OCI-LY7 (cell line): Measurements from ENCODE around the gene ZSWIM9. TPM values are rescaled to one million over a fixed set of nuclear protein-coding genes. Genes with fewer than 3 reads are reported as not detected.
A peak's percentile ranks its signal among the peaks of the same experiment; 100 is the strongest.

ENCODE experiments used
- BruUV-seq: library from RNA; stranded (reverse); fragments of 400-500 nt; replicated peaks from 2 replicates; lab custom pipeline; 2021; lab: Mats Ljungman, UMichigan
- CTCF ChIA-PET: fragments of 300-600 bp; sonication (Branson Sonifier 250); formaldehyde crosslinking; loops from one replicate; lab custom pipeline; 2022; ENCODE audit warnings: antibody characterized with exemption; ENCODE audit not compliant: unreplicated experiment; lab: Charles Lee
- POLR2A ChIA-PET: fragments of 300-600 bp; sonication (Branson Sonifier 250); formaldehyde crosslinking; loops from one replicate; lab custom pipeline; 2022; ENCODE audit warnings: antibody characterized with exemption; lab: Charles Lee
- DNase-seq: peaks from one replicate; pipeline ENCODE4 v3.0.0-alpha.2; 2015; ENCODE audit warnings: low spot score
- H2AFZ ChIP-seq: fragments of 200-600 bp; sonication (generic), shearing (Covaris generic); 2 replicates; pipeline ENCODE4 v1.6.1; 2014; ENCODE audit warnings: mild to moderate bottlenecking, antibody characterized with exemption, low read length, moderate library complexity
- H3K27ac ChIP-seq: fragments of 200-600 bp; sonication (generic); 2 replicates; pipeline ENCODE4 v1.5.1; 2014; ENCODE audit warnings: mixed run types, low read depth, mild to moderate bottlenecking, moderate library complexity, low read length, inconsistent platforms; ENCODE audit not compliant: poor library complexity, severe bottlenecking
- H3K36me3 ChIP-seq: fragments of 200-600 bp; sonication (generic); 2 replicates; pipeline ENCODE4 v1.6.1; 2014; ENCODE audit warnings: mild to moderate bottlenecking, antibody characterized with exemption, low read length, moderate library complexity, mixed read lengths; ENCODE audit not compliant: insufficient read depth
- H3K4me1 ChIP-seq: fragments of 200-600 bp; sonication (generic); 2 replicates; pipeline ENCODE4 v1.5.1; 2014; ENCODE audit warnings: mild to moderate bottlenecking, low read length; ENCODE audit not compliant: insufficient read depth, poor library complexity, severe bottlenecking
- H3K4me2 ChIP-seq: fragments of 200-600 bp; sonication (generic); 2 replicates; pipeline ENCODE4 v1.6.1; 2014; ENCODE audit warnings: mild to moderate bottlenecking, low read length
- H3K4me3 ChIP-seq: fragments of 200-600 bp; sonication (generic); 2 replicates; pipeline ENCODE4 v1.5.1; 2014; ENCODE audit warnings: mild to moderate bottlenecking, low read depth, low read length; ENCODE audit not compliant: poor library complexity, severe bottlenecking
- H3K79me2 ChIP-seq: fragments of 200-600 bp; sonication (generic); 2 replicates; pipeline ENCODE4 v1.6.1; 2016; ENCODE audit warnings: low read depth, mild to moderate bottlenecking, low read length, moderate library complexity, mixed read lengths; ENCODE audit not compliant: insufficient read depth
- H3K9me2 ChIP-seq: fragments of 200-600 bp; sonication (generic); 2 replicates; pipeline ENCODE4 v1.6.1; 2016; ENCODE audit warnings: mild to moderate bottlenecking, low read length, mixed read lengths; ENCODE audit not compliant: insufficient read depth
- H3K9me3 ChIP-seq: fragments of 200-600 bp; sonication (generic); 2 replicates; pipeline ENCODE4 v1.6.1; 2014; ENCODE audit warnings: mild to moderate bottlenecking, mixed run types, low read length, mixed read lengths
- H4K20me1 ChIP-seq: fragments of 200-600 bp; sonication (generic); 2 replicates; pipeline ENCODE4 v1.6.1; 2014; ENCODE audit warnings: mild to moderate bottlenecking, antibody characterized with exemption, low read length, moderate library complexity, mixed read lengths; ENCODE audit not compliant: insufficient read depth
- EZH2phosphoT487 ChIP-seq: fragments of 200-600 bp; sonication (generic); IDR thresholded peaks from 2 replicates; pipeline ENCODE4 v1.6.1; 2018; ENCODE audit warnings: low read depth, borderline replicate concordance, mild to moderate bottlenecking, mixed run types, antibody characterized with exemption, low read length, moderate library complexity, mixed read lengths
- intact Hi-C: fragments of 100-400 bp; cut with micrococcal nuclease; formaldehyde crosslinking; loops from one replicate; pipeline ENCODE4 v1.10.0; 2022; ENCODE audit not compliant: unreplicated experiment
- total RNA-seq, 2 experiments: library from RNA; depleted of rRNA in 1 of 2; stranded (reverse); fragments of >200 nt in 1 of 2; shearing (Covaris generic) in 1 of 2; gene quantifications; 2 replicates each; pipeline ENCODE4 v1.2.3, GENCODE V29; 2014 to 2022
- TF ChIP-seq, protein P1 (sequence below): fragments of 200-600 bp; sonication (generic); conservative IDR thresholded peaks from 2 replicates; pipeline ENCODE4 v1.5.1; 2014; ENCODE audit warnings: mild to moderate bottlenecking, antibody characterized with exemption, low read length, moderate library complexity, mixed read lengths

ZSWIM9 gene
- total RNA-seq, 2 experiments from 2014 or later: 4.5 to 10.5 TPM

DNA sequence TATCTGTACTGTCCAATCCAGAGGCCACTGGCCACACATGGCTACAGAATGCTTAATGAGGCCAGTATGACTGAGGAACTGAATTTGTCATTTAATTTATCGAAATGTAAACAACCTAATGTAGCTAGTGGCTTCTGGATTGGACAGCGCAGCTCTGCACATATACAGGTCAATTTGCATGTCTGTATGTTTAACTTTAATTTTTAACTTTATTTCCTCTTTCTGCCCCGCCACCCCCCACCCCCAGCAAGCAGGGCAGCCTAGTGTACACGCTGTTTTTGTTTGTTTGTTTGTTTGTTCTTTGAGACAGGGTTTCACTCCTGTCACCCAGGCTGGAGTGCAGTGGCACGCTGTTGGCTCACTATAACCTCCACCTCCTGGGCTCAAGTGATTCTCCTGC is 15.5 kb downstream of the ZSWIM9 start:
- Histone ChIP-seq H3K36me3 (peaks cover 41% of the 10 kb centered on the region), H3K4me1 (peaks cover 61% of the 10 kb centered on the region), H4K20me1 (no peaks in the 10 kb centered on the region), H3K4me2 (peak overlapping the region; percentile 97), H3K79me2 (no peaks in the 10 kb centered on the region; the same call in 1 of the 2 replicates), H3K27ac (peak overlapping the region; percentile 97), H3K9me3 (peaks cover 26% of the 10 kb centered on the region), H2AFZ (peak overlapping the region; percentile 11; the same call in 1 of the 2 replicates), H3K4me3 (peak overlapping the region; percentile 58), H3K9me2 (no peaks in the 10 kb centered on the region)
- no TSS peak for BruUV-seq
- TF ChIP-seq EZH2phosphoT487: no peak
- TF ChIP-seq, protein P1, sequence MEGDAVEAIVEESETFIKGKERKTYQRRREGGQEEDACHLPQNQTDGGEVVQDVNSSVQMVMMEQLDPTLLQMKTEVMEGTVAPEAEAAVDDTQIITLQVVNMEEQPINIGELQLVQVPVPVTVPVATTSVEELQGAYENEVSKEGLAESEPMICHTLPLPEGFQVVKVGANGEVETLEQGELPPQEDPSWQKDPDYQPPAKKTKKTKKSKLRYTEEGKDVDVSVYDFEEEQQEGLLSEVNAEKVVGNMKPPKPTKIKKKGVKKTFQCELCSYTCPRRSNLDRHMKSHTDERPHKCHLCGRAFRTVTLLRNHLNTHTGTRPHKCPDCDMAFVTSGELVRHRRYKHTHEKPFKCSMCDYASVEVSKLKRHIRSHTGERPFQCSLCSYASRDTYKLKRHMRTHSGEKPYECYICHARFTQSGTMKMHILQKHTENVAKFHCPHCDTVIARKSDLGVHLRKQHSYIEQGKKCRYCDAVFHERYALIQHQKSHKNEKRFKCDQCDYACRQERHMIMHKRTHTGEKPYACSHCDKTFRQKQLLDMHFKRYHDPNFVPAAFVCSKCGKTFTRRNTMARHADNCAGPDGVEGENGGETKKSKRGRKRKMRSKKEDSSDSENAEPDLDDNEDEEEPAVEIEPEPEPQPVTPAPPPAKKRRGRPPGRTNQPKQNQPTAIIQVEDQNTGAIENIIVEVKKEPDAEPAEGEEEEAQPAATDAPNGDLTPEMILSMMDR: no peak
- intact Hi-C loops: loop anchor here (1.0 to 5.0 kb wide), 2 partner anchors 16 to 71 kb away; partner anchors contain the start of genes CARD8, LIG1 and ZSWIM9
- peak; percentile 36 for DNase-seq
- CTCF ChIA-PET: no interaction called here
- POLR2A ChIA-PET: interaction anchor here (0.9 to 4.3 kb wide), 3 partner anchors 10 to 75 kb away, joined by 3 to 24 read pairs (median 4); no protein-coding TSS in a partner anchor

DNA sequence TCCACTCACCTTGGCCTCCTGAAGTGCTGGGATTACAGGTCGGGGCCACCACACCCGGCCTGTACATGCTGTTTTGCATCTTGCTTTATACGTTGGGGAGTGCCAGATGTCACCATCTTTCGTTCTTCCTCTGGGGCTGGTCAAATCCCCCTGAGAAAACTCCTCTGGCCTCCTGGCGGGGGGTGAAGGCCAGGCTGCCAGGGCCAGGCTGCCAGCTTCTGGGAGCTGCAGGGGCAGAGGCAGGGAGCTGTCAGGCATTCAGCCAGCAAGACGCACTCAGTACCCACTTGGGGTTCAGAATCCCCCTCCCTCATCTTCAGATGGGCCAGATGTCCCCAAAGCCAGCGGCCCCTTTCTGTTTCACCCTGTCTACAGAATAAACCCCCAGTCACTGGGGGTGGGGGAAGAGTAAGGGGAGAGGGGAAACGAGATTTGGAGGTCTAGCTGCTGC is 16.1 kb downstream of the ZSWIM9 start:
- Histone ChIP-seq H3K9me3 (peaks cover 20% of the 10 kb centered on the region), H3K4me3 (peak overlapping the region; percentile 58), H3K79me2 (no peaks in the 10 kb centered on the region; the same call in 1 of the 2 replicates), H4K20me1 (no peaks in the 10 kb centered on the region), H3K9me2 (no peaks in the 10 kb centered on the region), H3K36me3 (peaks cover 37% of the 10 kb centered on the region), H2AFZ (peak overlapping the region; percentile 65; the same call in 1 of the 2 replicates), H3K4me2 (peak overlapping the region; percentile 97), H3K4me1 (peaks cover 61% of the 10 kb centered on the region), H3K27ac (peak overlapping the region; percentile 97)
- no peak for TF ChIP-seq EZH2phosphoT487
- TF ChIP-seq, protein P1: no peak
- BruUV-seq: no TSS peak
- intact Hi-C loops: loop anchor here (1.0 to 5.0 kb wide), 2 partner anchors 16 to 71 kb away; partner anchors contain the start of genes CARD8, LIG1 and ZSWIM9
- POLR2A ChIA-PET: interaction anchor here (0.9 to 4.3 kb wide), 3 partner anchors 9 to 74 kb away, joined by 3 to 24 read pairs (median 4); no protein-coding TSS in a partner anchor
- CTCF ChIA-PET: no interaction called here
- peak; percentile 93 for DNase-seq
